ENCODE measurements around the gene ZSCAN29.
A peak's percentile ranks its signal among the peaks of the same experiment; 100 is the strongest.

The ZSCAN29 gene

DNA sequence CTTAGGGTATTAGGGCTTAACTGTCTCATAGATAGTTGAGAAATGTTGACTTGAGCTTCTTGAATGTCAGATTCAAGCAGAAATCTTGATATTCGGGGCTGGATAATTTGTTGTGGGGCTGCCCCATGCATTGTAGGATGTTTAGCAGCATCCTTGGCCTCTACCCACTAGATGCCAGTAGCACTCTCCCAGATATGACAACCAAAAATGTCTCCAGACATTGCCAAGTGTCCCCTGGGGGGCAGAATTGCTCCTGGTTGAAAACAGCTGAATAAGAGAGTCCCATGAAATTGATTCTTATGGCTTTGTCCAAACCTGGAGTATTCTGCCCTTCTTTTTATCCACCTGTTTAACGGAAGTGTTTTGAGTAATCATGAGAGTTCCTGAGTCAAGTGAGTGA lies 24.5 kb downstream of the ZSCAN29 start:
- DNase-seq (ENCODE audit: low read depth, low spot score), result no peak
- Histone ChIP-seq H3K4me1 (ENCODE audit: insufficient read depth, insufficient read length) (no peaks in the 10 kb centered on the region), H3K36me3 (ENCODE audit: insufficient read depth, insufficient read length, low read length) (peaks cover 21% of the 10 kb centered on the region), H3K27me3 (ENCODE audit: insufficient read depth, insufficient read length) (no peaks in the 10 kb centered on the region), H3K9ac (ENCODE audit: insufficient read length, low read depth) (no peak overlapping the region), H3K4me3 (ENCODE audit: insufficient read length, low read depth) (no peak overlapping the region), H3K9me3 (ENCODE audit: insufficient read depth, low read length) (no peaks in the 10 kb centered on the region)
- TF ChIP-seq YY1 (IDR thresholded peaks at IDR 0.05; ENCODE audit: insufficient read depth, insufficient read length), result no peak
- TF ChIP-seq SUZ12 (IDR thresholded peaks at IDR 0.05; ENCODE audit: extremely low read depth, insufficient read depth, insufficient read length), result no peak
- TF ChIP-seq ZNF274 (IDR thresholded peaks at IDR 0.05; ENCODE audit: low read depth, low read length), result no peak

DNA sequence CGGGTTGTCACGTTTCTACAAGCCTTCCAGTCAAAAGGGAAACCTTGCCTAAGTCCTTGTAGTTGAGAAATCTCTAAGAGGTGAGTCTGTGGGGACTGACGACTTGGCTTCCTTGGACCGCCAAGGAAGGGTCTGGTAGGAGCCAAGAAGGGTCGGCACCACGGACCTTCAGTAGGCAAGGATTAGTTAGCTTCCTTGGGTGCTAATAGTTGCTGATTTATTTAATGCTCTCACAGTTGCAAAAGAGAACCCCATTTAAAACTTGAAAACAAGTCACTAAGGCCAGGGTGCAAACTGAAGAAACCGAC lies 40.1 kb downstream of the ZSCAN29 start:
- peak overlapping the region; percentile 76 for H3K4me3 ChIP-seq (ENCODE audit: insufficient read length, low read depth)
- no peaks in the 10 kb centered on the region for H3K27me3 ChIP-seq (ENCODE audit: insufficient read depth, insufficient read length)
- H3K9ac ChIP-seq (ENCODE audit: insufficient read length, low read depth), result peak overlapping the region; percentile 62
- TF ChIP-seq YY1 (IDR thresholded peaks at IDR 0.05; ENCODE audit: insufficient read depth, insufficient read length) (no peak), ZNF274 (IDR thresholded peaks at IDR 0.05; ENCODE audit: low read depth, low read length) (no peak), SUZ12 (IDR thresholded peaks at IDR 0.05; ENCODE audit: extremely low read depth, insufficient read depth, insufficient read length) (no peak)
- DNase-seq (ENCODE audit: low read depth, low spot score), result no peak
- H3K4me1 ChIP-seq (ENCODE audit: insufficient read depth, insufficient read length), result peaks cover 3% of the 10 kb centered on the region
- peaks cover 15% of the 10 kb centered on the region; the same call in 1 of the 2 replicates for H3K9me3 ChIP-seq (ENCODE audit: insufficient read depth, low read length)
- peaks cover 14% of the 10 kb centered on the region for H3K36me3 ChIP-seq (ENCODE audit: insufficient read depth, insufficient read length, low read length)

DNA sequence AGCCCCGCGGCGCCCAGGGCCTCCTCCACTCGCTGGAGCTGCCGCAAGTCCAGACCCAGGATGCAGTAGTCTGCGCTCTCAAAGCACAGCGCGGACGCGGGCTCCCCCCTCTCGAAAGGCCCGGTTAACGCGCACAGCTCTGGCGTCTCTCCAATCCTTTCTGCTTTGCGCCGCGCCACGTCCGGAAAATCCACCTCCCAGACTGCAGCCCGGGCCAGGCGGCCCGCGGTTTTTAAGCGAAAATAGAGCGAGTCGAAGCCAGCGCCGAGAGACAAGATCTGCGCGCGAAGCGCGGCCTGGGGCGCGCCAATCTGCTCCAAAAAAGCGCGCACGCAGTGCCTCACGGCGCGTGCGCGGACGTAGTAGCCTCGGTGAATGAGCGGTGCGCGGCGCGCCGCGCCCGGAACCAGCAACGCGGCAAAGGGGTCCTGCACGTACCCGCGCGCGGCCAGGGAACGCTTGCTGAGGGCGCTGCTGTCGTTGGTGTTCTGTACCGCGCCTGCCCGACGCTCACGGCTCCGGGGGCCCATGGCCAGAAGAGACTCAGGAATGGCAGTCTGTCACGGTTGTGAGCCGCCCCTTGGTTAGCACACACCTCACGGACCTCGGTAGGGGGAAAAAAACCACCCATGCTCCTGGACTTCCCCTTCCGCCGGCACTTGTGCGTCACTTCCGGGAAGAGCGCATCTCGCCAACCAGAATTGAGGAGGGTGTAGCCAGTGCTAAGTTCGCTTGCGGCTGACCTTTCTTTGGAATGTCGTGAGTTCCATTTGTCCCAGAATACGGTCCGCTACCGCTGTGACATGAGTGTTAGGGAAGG lies 40.7 kb downstream of the ZSCAN29 start, which contains the start of gene LCMT2:
TSS of gene LCMT2 (minus strand) at position 614 of the 820 bp plus-strand sequence. CDS start at position 530, 84 bp downstream.
- Histone ChIP-seq H3K4me3 (ENCODE audit: insufficient read length, low read depth) (peak within 1 kb of the TSS; percentile 76), H3K4me1 (ENCODE audit: insufficient read depth, insufficient read length) (peaks cover 3% of the 10 kb centered on the region), H3K9me3 (ENCODE audit: insufficient read depth, low read length) (peaks cover 15% of the 10 kb centered on the region; the same call in 1 of the 2 replicates), H3K36me3 (ENCODE audit: insufficient read depth, insufficient read length, low read length) (peaks cover 14% of the 10 kb centered on the region), H3K9ac (ENCODE audit: insufficient read length, low read depth) (peak within 1 kb of the TSS; percentile 82), H3K27me3 (ENCODE audit: insufficient read depth, insufficient read length) (no peaks in the 10 kb centered on the region)
- no peak for TF ChIP-seq ZNF274 (IDR thresholded peaks at IDR 0.05; ENCODE audit: low read depth, low read length)
- no peak for TF ChIP-seq YY1 (IDR thresholded peaks at IDR 0.05; ENCODE audit: insufficient read depth, insufficient read length)
- TF ChIP-seq SUZ12 (IDR thresholded peaks at IDR 0.05; ENCODE audit: extremely low read depth, insufficient read depth, insufficient read length), result no peak
- DNase-seq (ENCODE audit: low read depth, low spot score), result peak; percentile 86

DNA sequence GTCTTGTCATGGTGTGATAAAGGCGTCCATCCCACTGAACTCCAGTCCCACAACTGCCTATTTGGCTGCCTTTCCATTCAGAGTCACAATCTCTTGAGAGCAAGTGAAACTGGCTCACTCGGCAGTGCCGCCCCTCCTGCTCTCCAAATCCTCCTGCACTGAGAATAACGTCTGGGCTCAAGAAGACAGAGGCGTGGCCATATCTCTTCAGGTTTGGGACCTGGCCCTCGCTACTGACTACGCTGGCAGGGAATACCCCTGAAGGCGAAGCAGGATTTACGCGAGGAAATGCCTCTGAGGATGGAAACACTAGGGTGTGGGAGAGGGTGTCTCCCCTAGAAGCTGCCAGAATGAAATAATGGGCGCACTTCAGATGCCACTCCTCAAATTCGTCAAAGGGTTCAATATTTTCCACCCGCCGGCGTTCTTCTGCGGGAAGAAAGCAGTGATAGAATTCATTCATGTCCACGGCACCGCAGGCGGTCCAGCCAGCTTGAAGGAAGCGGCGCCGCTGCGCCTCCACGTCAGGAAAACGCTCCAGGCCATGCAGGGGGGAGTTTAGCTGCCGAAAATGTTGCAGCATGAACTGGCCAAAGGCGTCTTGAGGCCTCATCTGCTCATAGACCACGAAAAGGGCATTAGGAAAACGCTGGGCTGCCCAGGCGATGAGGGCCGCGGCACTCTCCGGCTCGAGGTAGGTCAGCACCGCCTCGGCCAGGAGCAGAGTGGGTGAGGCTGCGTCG lies 41.5 kb downstream of the ZSCAN29 start:
- H3K27me3 ChIP-seq (ENCODE audit: insufficient read depth, insufficient read length), result no peaks in the 10 kb centered on the region
- peak overlapping the region; percentile 82 for H3K9ac ChIP-seq (ENCODE audit: insufficient read length, low read depth)
- H3K4me3 ChIP-seq (ENCODE audit: insufficient read length, low read depth), result peak overlapping the region; percentile 76
- H3K4me1 ChIP-seq (ENCODE audit: insufficient read depth, insufficient read length), result peaks cover 3% of the 10 kb centered on the region
- no peak for DNase-seq (ENCODE audit: low read depth, low spot score)
- TF ChIP-seq YY1 (IDR thresholded peaks at IDR 0.05; ENCODE audit: insufficient read depth, insufficient read length) (no peak), SUZ12 (IDR thresholded peaks at IDR 0.05; ENCODE audit: extremely low read depth, insufficient read depth, insufficient read length) (no peak), ZNF274 (IDR thresholded peaks at IDR 0.05; ENCODE audit: low read depth, low read length) (no peak)
- peaks cover 15% of the 10 kb centered on the region; the same call in 1 of the 2 replicates for H3K9me3 ChIP-seq (ENCODE audit: insufficient read depth, low read length)
- H3K36me3 ChIP-seq (ENCODE audit: insufficient read depth, insufficient read length, low read length), result peaks cover 14% of the 10 kb centered on the region

DNA sequence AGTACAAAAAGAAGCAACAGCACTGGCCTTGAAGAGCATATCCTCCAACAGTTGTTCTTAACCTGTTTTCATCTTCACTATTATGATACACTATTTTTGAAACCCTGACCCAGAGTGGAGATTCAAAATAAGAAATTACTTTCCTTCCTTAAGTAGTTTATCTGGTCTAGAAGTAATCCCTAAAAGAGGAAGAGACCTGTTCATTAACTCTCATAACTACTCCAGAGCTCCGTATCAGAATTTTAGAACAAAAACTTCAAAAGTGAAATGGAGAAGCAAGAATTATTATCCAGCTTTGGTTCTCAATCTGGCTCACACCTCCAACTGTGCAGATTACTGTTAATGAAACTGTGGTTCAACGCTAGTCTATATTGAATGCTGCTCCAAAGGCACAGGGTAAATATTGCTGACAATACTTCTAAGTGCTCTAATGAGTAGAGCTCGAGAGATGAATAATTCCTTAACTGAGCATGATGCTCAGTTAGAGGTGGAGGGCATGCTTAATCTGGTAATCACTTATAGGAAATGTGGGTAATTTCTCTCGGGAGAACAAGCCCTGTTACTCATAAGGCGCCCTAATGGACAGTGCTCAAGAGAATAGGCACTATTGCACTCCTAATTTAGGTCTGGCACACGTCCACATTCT lies 45.7 kb downstream of the ZSCAN29 start:
- Histone ChIP-seq H3K4me1 (ENCODE audit: insufficient read depth, insufficient read length) (peaks cover 3% of the 10 kb centered on the region), H3K36me3 (ENCODE audit: insufficient read depth, insufficient read length, low read length) (peaks cover 14% of the 10 kb centered on the region), H3K27me3 (ENCODE audit: insufficient read depth, insufficient read length) (no peaks in the 10 kb centered on the region), H3K4me3 (ENCODE audit: insufficient read length, low read depth) (no peak overlapping the region), H3K9me3 (ENCODE audit: insufficient read depth, low read length) (peaks cover 15% of the 10 kb centered on the region; the same call in 1 of the 2 replicates), H3K9ac (ENCODE audit: insufficient read length, low read depth) (no peak overlapping the region)
- TF ChIP-seq YY1 (IDR thresholded peaks at IDR 0.05; ENCODE audit: insufficient read depth, insufficient read length) (no peak), SUZ12 (IDR thresholded peaks at IDR 0.05; ENCODE audit: extremely low read depth, insufficient read depth, insufficient read length) (no peak), ZNF274 (IDR thresholded peaks at IDR 0.05; ENCODE audit: low read depth, low read length) (no peak)
- DNase-seq (ENCODE audit: low read depth, low spot score), result no peak

DNA sequence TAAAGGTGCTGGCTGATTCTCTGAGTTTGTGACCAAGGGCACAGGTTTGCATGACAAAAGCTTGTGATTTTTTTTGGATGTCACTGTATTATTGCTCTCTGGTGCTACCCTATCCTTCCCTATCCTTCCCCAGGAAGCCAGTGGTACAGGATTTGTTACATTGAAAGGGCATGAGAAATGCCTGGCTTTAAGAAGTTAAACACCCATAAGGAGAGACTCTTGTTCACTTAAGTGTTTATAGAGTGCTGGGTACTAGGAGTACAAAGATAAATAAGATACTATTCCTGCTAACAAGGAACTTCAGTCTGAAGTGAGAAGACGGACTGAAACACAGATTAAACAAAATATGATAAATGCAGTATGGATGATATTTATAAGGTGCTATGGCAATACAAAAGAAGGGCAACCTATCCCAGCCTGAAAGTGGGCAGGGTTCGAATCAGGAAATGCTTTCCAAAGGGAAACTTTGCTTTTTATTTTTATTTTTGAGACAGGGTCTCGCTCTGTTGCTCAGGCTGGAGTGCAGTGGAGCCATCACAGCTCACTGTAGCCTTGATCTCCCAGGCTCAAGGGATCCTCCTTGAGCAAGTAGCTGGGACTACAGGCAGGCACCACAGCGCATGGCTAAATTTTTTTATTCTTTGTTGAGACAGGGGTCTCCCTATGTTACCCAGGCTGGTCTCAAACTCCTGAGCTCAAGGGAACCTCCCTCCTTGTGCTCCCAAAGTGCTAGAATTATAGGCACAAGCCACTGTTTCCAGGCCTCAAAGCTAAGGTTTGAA lies 51.7 kb downstream of the ZSCAN29 start:
- DNase-seq (ENCODE audit: low read depth, low spot score), result no peak
- H3K36me3 ChIP-seq (ENCODE audit: insufficient read depth, insufficient read length, low read length), result no peaks in the 10 kb centered on the region
- no peaks in the 10 kb centered on the region for H3K4me1 ChIP-seq (ENCODE audit: insufficient read depth, insufficient read length)
- no peaks in the 10 kb centered on the region for H3K9me3 ChIP-seq (ENCODE audit: insufficient read depth, low read length)
- no peak overlapping the region for H3K9ac ChIP-seq (ENCODE audit: insufficient read length, low read depth)
- H3K27me3 ChIP-seq (ENCODE audit: insufficient read depth, insufficient read length), result no peaks in the 10 kb centered on the region
- no peak for TF ChIP-seq YY1 (IDR thresholded peaks at IDR 0.05; ENCODE audit: insufficient read depth, insufficient read length)
- no peak for TF ChIP-seq SUZ12 (IDR thresholded peaks at IDR 0.05; ENCODE audit: extremely low read depth, insufficient read depth, insufficient read length)
- TF ChIP-seq ZNF274 (IDR thresholded peaks at IDR 0.05; ENCODE audit: low read depth, low read length), result no peak
- no peak overlapping the region for H3K4me3 ChIP-seq (ENCODE audit: insufficient read length, low read depth)
